ENCODE measurements around the gene SECTM1. TPM values are rescaled to one million over a fixed set of nuclear protein-coding genes. Genes with fewer than 3 reads are reported as not detected.

The SECTM1 gene
- total RNA-seq, 1 donor from 2014 or later, result not detected

GRCh38 chr17:82304826-82305726 lies 28.5 kb downstream of the SECTM1 start:
- no peaks in the 10 kb centered on the region for H3K79me2 ChIP-seq (ENCODE audit: low read depth)
- peaks cover 3% of the 10 kb centered on the region for H3F3A ChIP-seq (ENCODE audit: low read depth)
- H3K27ac Mint-ChIP-seq, result no peak overlapping the region
- H3K4me3 ChIP-seq, result no peak overlapping the region
- no peaks in the 10 kb centered on the region for H4K20me1 ChIP-seq (ENCODE audit: low read depth)
- H3K4me3 Mint-ChIP-seq, result no peak overlapping the region
- no peak overlapping the region for H2AFZ ChIP-seq (replicated peaks)
- peaks cover 18% of the 10 kb centered on the region for H3K27me3 ChIP-seq
- H3K27ac ChIP-seq, result no peak overlapping the region
- DNase-seq (ENCODE audit: low spot score), result no peak
- H3K4me1 Mint-ChIP-seq, result peaks cover 18% of the 10 kb centered on the region
- H3K27me3 Mint-ChIP-seq (ENCODE audit: insufficient read depth, low read depth), result peaks cover 9% of the 10 kb centered on the region
- no peaks in the 10 kb centered on the region for H3K9me3 Mint-ChIP-seq
- H3K36me3 ChIP-seq, result no peaks in the 10 kb centered on the region
- H3K4me1 ChIP-seq, result peaks cover 21% of the 10 kb centered on the region
- H3K36me3 Mint-ChIP-seq, result no peaks in the 10 kb centered on the region
- H3K9me3 ChIP-seq (ENCODE audit: low read depth), result no peaks in the 10 kb centered on the region
- no peak overlapping the region for H3K9ac ChIP-seq
- TF ChIP-seq EZH2phosphoT487 (IDR thresholded peaks at IDR 0.05) (no peak), CTCF (IDR thresholded peaks at IDR 0.05) (no peak)
- no peak overlapping the region for H3K4me2 ChIP-seq

GRCh38 chr17:82303944-82304808 lies 29.4 kb downstream of the SECTM1 start:
- H3K9me3 ChIP-seq (ENCODE audit: low read depth), result no peaks in the 10 kb centered on the region
- no peak overlapping the region for H3K4me2 ChIP-seq
- Mint-ChIP-seq H3K27ac (no peak overlapping the region), H3K4me3 (no peak overlapping the region), H3K36me3 (no peaks in the 10 kb centered on the region), H3K27me3 (ENCODE audit: insufficient read depth, low read depth) (peaks cover 9% of the 10 kb centered on the region), H3K4me1 (peaks cover 24% of the 10 kb centered on the region), H3K9me3 (no peaks in the 10 kb centered on the region)
- H3K9ac ChIP-seq, result no peak overlapping the region
- peaks cover 3% of the 10 kb centered on the region for H3F3A ChIP-seq (ENCODE audit: low read depth)
- H3K36me3 ChIP-seq, result no peaks in the 10 kb centered on the region
- H3K4me1 ChIP-seq, result peaks cover 21% of the 10 kb centered on the region
- no peaks in the 10 kb centered on the region for H4K20me1 ChIP-seq (ENCODE audit: low read depth)
- no peak overlapping the region for H3K4me3 ChIP-seq
- no peak overlapping the region for H2AFZ ChIP-seq (replicated peaks)
- no peak for DNase-seq (ENCODE audit: low spot score)
- H3K27me3 ChIP-seq, result peaks cover 12% of the 10 kb centered on the region
- TF ChIP-seq EZH2 (IDR thresholded peaks at IDR 0.05) (no peak), CTCF (IDR thresholded peaks at IDR 0.05) (no peak), EZH2phosphoT487 (IDR thresholded peaks at IDR 0.05) (no peak)
- no peaks in the 10 kb centered on the region for H3K79me2 ChIP-seq (ENCODE audit: low read depth)
- H3K27ac ChIP-seq, result no peak overlapping the region

- H4K20me1 ChIP-seq (ENCODE audit: low read depth), result no peaks in the 10 kb centered on the region
- no peaks in the 10 kb centered on the region for H3K9me3 ChIP-seq (ENCODE audit: low read depth)
- Mint-ChIP-seq H3K27ac (no peak overlapping the region), H3K27me3 (ENCODE audit: insufficient read depth, low read depth) (peaks cover 10% of the 10 kb centered on the region), H3K9me3 (no peaks in the 10 kb centered on the region), H3K4me3 (no peak overlapping the region), H3K36me3 (no peaks in the 10 kb centered on the region), H3K4me1 (peaks cover 27% of the 10 kb centered on the region)
- no peak for DNase-seq (ENCODE audit: low spot score)
- no peak overlapping the region for H3K9ac ChIP-seq
- H3K4me2 ChIP-seq, result no peak overlapping the region
- H3F3A ChIP-seq (ENCODE audit: low read depth), result peaks cover 3% of the 10 kb centered on the region
- TF ChIP-seq EZH2phosphoT487 (IDR thresholded peaks at IDR 0.05), result no peak
- no peak for TF ChIP-seq CTCF (IDR thresholded peaks at IDR 0.05)
- no peak for TF ChIP-seq EZH2 (IDR thresholded peaks at IDR 0.05)
- no peaks in the 10 kb centered on the region for H3K36me3 ChIP-seq
- no peak overlapping the region for H3K27ac ChIP-seq
- no peak overlapping the region for H2AFZ ChIP-seq (replicated peaks)
- no peak overlapping the region for H3K4me3 ChIP-seq
- H3K4me1 ChIP-seq, result peaks cover 21% of the 10 kb centered on the region
- peaks cover 3% of the 10 kb centered on the region for H3K27me3 ChIP-seq
- H3K79me2 ChIP-seq (ENCODE audit: low read depth), result no peaks in the 10 kb centered on the region
These were observed 30.3 kb downstream of the SECTM1 start for GRCh38 chr17:82302991-82303943.

All from neural progenitor cell (in vitro differentiated cells).